A673 (cell line): Measurements from ENCODE around the gene PAM16.

ENCODE experiments used
- EZH2 ChIP-seq: fragments of 200-600 bp; sonication (generic); IDR thresholded peaks from 2 replicates; pipeline ENCODE4 v1.6.1; 2017; ENCODE audit warnings: borderline replicate concordance, low read depth, mild to moderate bottlenecking, mixed read lengths, antibody characterized with exemption, low read length; ENCODE audit not compliant: poor library complexity, severe bottlenecking
- TF ChIP-seq, protein P1 (sequence below): fragments of 300-800, 200-600 bp; sonication (generic); conservative IDR thresholded peaks from 2 replicates; pipeline ENCODE4 v1.5.1; 2017; ENCODE audit warnings: low read depth, mild to moderate bottlenecking, antibody characterized with exemption, low read length, moderate library complexity, mixed read lengths

- TF ChIP-seq, protein P1, sequence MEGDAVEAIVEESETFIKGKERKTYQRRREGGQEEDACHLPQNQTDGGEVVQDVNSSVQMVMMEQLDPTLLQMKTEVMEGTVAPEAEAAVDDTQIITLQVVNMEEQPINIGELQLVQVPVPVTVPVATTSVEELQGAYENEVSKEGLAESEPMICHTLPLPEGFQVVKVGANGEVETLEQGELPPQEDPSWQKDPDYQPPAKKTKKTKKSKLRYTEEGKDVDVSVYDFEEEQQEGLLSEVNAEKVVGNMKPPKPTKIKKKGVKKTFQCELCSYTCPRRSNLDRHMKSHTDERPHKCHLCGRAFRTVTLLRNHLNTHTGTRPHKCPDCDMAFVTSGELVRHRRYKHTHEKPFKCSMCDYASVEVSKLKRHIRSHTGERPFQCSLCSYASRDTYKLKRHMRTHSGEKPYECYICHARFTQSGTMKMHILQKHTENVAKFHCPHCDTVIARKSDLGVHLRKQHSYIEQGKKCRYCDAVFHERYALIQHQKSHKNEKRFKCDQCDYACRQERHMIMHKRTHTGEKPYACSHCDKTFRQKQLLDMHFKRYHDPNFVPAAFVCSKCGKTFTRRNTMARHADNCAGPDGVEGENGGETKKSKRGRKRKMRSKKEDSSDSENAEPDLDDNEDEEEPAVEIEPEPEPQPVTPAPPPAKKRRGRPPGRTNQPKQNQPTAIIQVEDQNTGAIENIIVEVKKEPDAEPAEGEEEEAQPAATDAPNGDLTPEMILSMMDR = no peak
- no peak for TF ChIP-seq EZH2
Observed at GRCh38 chr16:4309102-4309832, 41.9 kb downstream of the PAM16 start.
